Endothelial cell of umbilical vein (primary cell): ENCODE data around the gene PKP4. TPM values are rescaled to one million over a fixed set of nuclear protein-coding genes. Genes with fewer than 3 reads are reported as not detected.

Experiments
- BruUV-seq: library from RNA; stranded (reverse); fragments of 400-500 nt; replicated peaks from 2 replicates; lab custom pipeline; 2021; lab: Mats Ljungman, UMichigan
- CTCF ChIA-PET: fragments of 300-600, 350-600 bp; sonication (Branson Sonifier 250); formaldehyde crosslinking; loops from one replicate; lab custom pipeline; 2021; ENCODE audit warnings: antibody characterized with exemption, inconsistent platforms; lab: Charles Lee
- POLR2A ChIA-PET: fragments of 300-600, 350-600 bp; sonication (Branson Sonifier 250); formaldehyde crosslinking; loops from one replicate; lab custom pipeline; 2021; ENCODE audit warnings: antibody characterized with exemption, inconsistent platforms; lab: Charles Lee
- DNase-seq: peaks from one replicate; pipeline ENCODE4 v3.0.0-alpha.2; 2011; ENCODE audit warnings: low read depth, low spot score
- FAIRE-seq: peaks from 2 replicates; lab custom pipeline; 2011; peaks lifted over from hg19 to GRCh38; lab: Jason Lieb, UNC
- H2AFZ ChIP-seq: 2 replicates; pipeline ENCODE4 v1.6.0; 2012; ENCODE audit warnings: low read depth, low read length, control low read depth, inconsistent platforms
- H3K27ac ChIP-seq: 2 replicates; pipeline ENCODE4 v1.5.1; 2011; ENCODE audit warnings: low read depth, mild to moderate bottlenecking, control low read depth, low read length, moderate library complexity; ENCODE audit not compliant: insufficient read depth
- H3K27me3 ChIP-seq, 2 experiments: 2 replicates each; pipeline versions ENCODE4 v1.6.0 to v1.6.1; 2011; ENCODE audit warnings: low read length in 2 of 2, mixed read lengths in 1 of 2; ENCODE audit not compliant: control insufficient read depth in 2 of 2, insufficient read depth in 2 of 2
- H3K36me3 ChIP-seq, 2 experiments: 2 replicates in 1 of 2; 3 replicates in 1 of 2; pipeline ENCODE4 v1.5.1; 2011; ENCODE audit warnings: low read length in 2 of 2, mild to moderate bottlenecking in 1 of 2, moderate library complexity in 1 of 2; ENCODE audit not compliant: control insufficient read depth in 2 of 2, insufficient read depth in 2 of 2; ENCODE audit errors: extremely low read depth in 1 of 2
- H3K4me1 ChIP-seq: 3 replicates; pipeline ENCODE4 v1.5.1; 2011; ENCODE audit warnings: mild to moderate bottlenecking, low read length; ENCODE audit not compliant: control insufficient read depth, insufficient read depth; ENCODE audit errors: extremely low read depth
- H3K4me2 ChIP-seq: 2 replicates; pipeline ENCODE4 v1.6.1; 2011; ENCODE audit warnings: low read length, control low read depth, mixed read lengths; ENCODE audit not compliant: insufficient read depth
- H3K4me3 ChIP-seq, 3 experiments: fragments of 200-600 bp in 1 of 3; sonication (generic), shearing (Covaris generic) in 1 of 3; replicated peaks in 1 of 3; 2 replicates each; pipeline ENCODE4 v1.5.1; 2011 to 2016; ENCODE audit warnings: control low read depth in 3 of 3, low read length in 3 of 3, mild to moderate bottlenecking in 2 of 3, inconsistent platforms in 1 of 3, low read depth in 1 of 3, moderate library complexity in 1 of 3; ENCODE audit not compliant: insufficient read depth in 1 of 3
- H3K79me2 ChIP-seq: 2 replicates; pipeline ENCODE4 v1.6.0; 2012; ENCODE audit warnings: low read length, inconsistent platforms; ENCODE audit not compliant: control insufficient read depth, insufficient read depth
- H3K9ac ChIP-seq: replicated peaks from 2 replicates; pipeline ENCODE3; 2011; ENCODE audit warnings: low read length, control low read depth; ENCODE audit not compliant: insufficient read depth; ENCODE audit errors: extremely low read depth
- H3K9me1 ChIP-seq: replicated peaks from 3 replicates; pipeline ENCODE4 v1.6.0; 2011; ENCODE audit warnings: mild to moderate bottlenecking, low read length; ENCODE audit not compliant: control insufficient read depth, insufficient read depth; ENCODE audit errors: extremely low read depth
- H3K9me3 ChIP-seq: replicated peaks from 2 replicates; pipeline ENCODE4 v1.5.1; 2012; ENCODE audit warnings: low read length, inconsistent platforms; ENCODE audit not compliant: control insufficient read depth, insufficient read depth
- H4K20me1 ChIP-seq: replicated peaks from 2 replicates; pipeline ENCODE3; 2011; ENCODE audit warnings: mild to moderate bottlenecking, low read length; ENCODE audit not compliant: control insufficient read depth, insufficient read depth; ENCODE audit errors: extremely low read depth
- CTCF ChIP-seq, 2 donors: IDR thresholded peaks; 1 replicate in 1 of 2; 2 replicates in 1 of 2; pipeline ENCODE4 v1.5.1; 2011; ENCODE audit warnings: low read length in 2 of 2, mild to moderate bottlenecking in 2 of 2, moderate library complexity in 2 of 2, control low read depth in 1 of 2, inconsistent platforms in 1 of 2, low read depth in 1 of 2; ENCODE audit not compliant: insufficient read depth in 1 of 2; ENCODE audit errors: extremely low read depth in 1 of 2
- EZH2 ChIP-seq: IDR thresholded peaks from 2 replicates; pipeline ENCODE4 v1.6.1; 2012; ENCODE audit warnings: borderline replicate concordance, low read depth, mild to moderate bottlenecking, moderate library complexity, low read length, inconsistent platforms; ENCODE audit not compliant: severe bottlenecking
- FOS ChIP-seq: IDR thresholded peaks from 2 replicates; pipeline ENCODE4 v1.6.1; 2011; ENCODE audit warnings: mild to moderate bottlenecking, low read length, moderate library complexity, borderline replicate concordance; ENCODE audit not compliant: insufficient read depth
- GATA2 ChIP-seq: IDR thresholded peaks from 2 replicates; pipeline ENCODE4 v1.7.0; 2011; ENCODE audit warnings: low read depth, mild to moderate bottlenecking, moderate library complexity, mixed read lengths, low read length; ENCODE audit not compliant: insufficient read length, insufficient read depth
- JUN ChIP-seq: IDR thresholded peaks from 2 replicates; pipeline ENCODE4 v1.6.1; 2011; ENCODE audit warnings: borderline replicate concordance, low read depth; ENCODE audit not compliant: insufficient read length, insufficient read depth
- MAX ChIP-seq: IDR thresholded peaks from 2 replicates; pipeline ENCODE4 v1.6.1; 2011; ENCODE audit not compliant: insufficient read depth, insufficient read length
- MYC ChIP-seq: IDR thresholded peaks from one replicate; pipeline ENCODE4 v1.6.1; 2011; ENCODE audit warnings: mild to moderate bottlenecking, low read depth, low read length
- POLR2AphosphoS5 ChIP-seq: IDR thresholded peaks from 2 replicates; pipeline ENCODE4 v1.6.1; 2012; ENCODE audit warnings: low read depth, mild to moderate bottlenecking, control low read depth, low read length, moderate library complexity; ENCODE audit not compliant: insufficient read depth
- dilution Hi-C: fragments of 300-500 bp; cut with MboI; formaldehyde crosslinking; loops from one replicate; pipeline ENCODE4 v1.15.0; 2019; ENCODE audit warnings: low sequenced_read_pairs; ENCODE audit not compliant: extremely low pct_ligation_motif_present
- intact Hi-C: fragments of 100-400 bp; cut with micrococcal nuclease; formaldehyde crosslinking; loops from one replicate; pipeline ENCODE4 v1.10.0; 2022
- polyA plus RNA-seq, 4 experiments: library from polyadenylated mRNA; depleted of rRNA in 3 of 4; stranded (reverse) in 3 of 4; unstranded in 1 of 4; fragments of >200 nt; gene quantifications; 2 replicates each; pipeline versions ENCODE4 v1.2.1 to v1.2.3, GENCODE V29; 2011 to 2012; ENCODE audit warnings: missing spikeins in 1 of 4
- total RNA-seq: library from RNA; stranded (reverse); gene quantifications from 2 replicates; pipeline ENCODE4 v1.2.3, GENCODE V29; 2021

Gene PKP4
- total and polyA plus RNA-seq, 2 donors (not counting 3 experiments of a cell fraction or from before 2014, with no cell fraction given): 35.4 to 68.5 TPM

GRCh38 chr2:158712791-158713522, 256.2 kb downstream of the PKP4 start:
- H3K36me3 ChIP-seq: no peaks in the 10 kb centered on the region
- ChIA-PET POLR2A (interaction anchor here (0.6 kb wide), 1 partner anchor 11 kb away, joined by 3 read pairs; no protein-coding TSS in a partner anchor), CTCF (interaction anchor here (1.1 to 1.5 kb wide), 3 partner anchors 13 to 41 kb away, joined by 4 to 6 read pairs (median 5); no protein-coding TSS in a partner anchor)
- no peak overlapping the region for H3K27ac ChIP-seq
- no peak overlapping the region for H3K4me3 ChIP-seq
- no peaks in the 10 kb centered on the region for H3K9me1 ChIP-seq
- H4K20me1 ChIP-seq: no peaks in the 10 kb centered on the region
- H3K9ac ChIP-seq: no peak overlapping the region
- H2AFZ ChIP-seq: no peak overlapping the region
- no peaks in the 10 kb centered on the region for H3K79me2 ChIP-seq
- intact Hi-C loops (no loop called here), dilution Hi-C loops (no loop called here)
- FAIRE-seq: no peak
- BruUV-seq: no TSS peak
- no peaks in the 10 kb centered on the region for H3K27me3 ChIP-seq
- no peak overlapping the region for H3K4me2 ChIP-seq
- peaks cover 29% of the 10 kb centered on the region for H3K4me1 ChIP-seq
- no peak for DNase-seq
- H3K9me3 ChIP-seq: no peaks in the 10 kb centered on the region
- TF ChIP-seq MAX: no peak
- TF ChIP-seq FOS: no peak
- no peak for TF ChIP-seq GATA2

GRCh38 chr2:158713523-158714138, 256.9 kb downstream of the PKP4 start:
- no peak overlapping the region for H2AFZ ChIP-seq
- H3K9me3 ChIP-seq: no peaks in the 10 kb centered on the region
- intact Hi-C loops (no loop called here), dilution Hi-C loops (no loop called here)
- ChIA-PET CTCF (interaction anchor here (1.1 to 1.5 kb wide), 3 partner anchors 13 to 40 kb away, joined by 4 to 6 read pairs (median 5); no protein-coding TSS in a partner anchor), POLR2A (no interaction called here)
- no peaks in the 10 kb centered on the region for H3K36me3 ChIP-seq
- TF ChIP-seq FOS: no peak
- no peak for TF ChIP-seq JUN
- no peak for TF ChIP-seq GATA2
- TF ChIP-seq POLR2AphosphoS5: no peak
- no peak for TF ChIP-seq EZH2
- no peak for TF ChIP-seq MYC
- TF ChIP-seq CTCF (IDR thresholded peaks at IDR 0.05; ENCODE audit: extremely low read depth in 1 of 2, insufficient read depth in 1 of 2, low read depth in 1 of 2, low read length in 2 of 2): no peak
- H3K4me1 ChIP-seq: peaks cover 36% of the 10 kb centered on the region
- H3K27me3 ChIP-seq: no peaks in the 10 kb centered on the region
- no peaks in the 10 kb centered on the region for H3K9me1 ChIP-seq
- H3K4me2 ChIP-seq: no peak overlapping the region
- no TSS peak for BruUV-seq
- H3K9ac ChIP-seq: no peak overlapping the region
- DNase-seq: peak; percentile 38
- no peaks in the 10 kb centered on the region for H3K79me2 ChIP-seq
- no peak overlapping the region for H3K27ac ChIP-seq
- no peaks in the 10 kb centered on the region for H4K20me1 ChIP-seq
- no peak for FAIRE-seq
- H3K4me3 ChIP-seq: no peak overlapping the region
